ENCODE results near the gene RGS5.

GRCh38 chr1:163137556-163138265, 65.0 kb downstream of the RGS5 start:
- no peak for TF ChIP-seq CTCF (IDR thresholded peaks at IDR 0.05; ENCODE audit: low read depth, low read length, poor library complexity, severe bottlenecking)
- TF ChIP-seq EZH2phosphoT487 (IDR thresholded peaks at IDR 0.05; ENCODE audit: borderline replicate concordance, low read length) = no peak
